Activated CD4-positive, CD25-positive, alpha-beta regulatory T cell treated with anti-CD3 and anti-CD28 coated beads, Interleukin-2, amount 50 U/mL, for 72 hours (primary cell): ENCODE results near the gene TPRX1.
"Not testable (repeated sequence)": the region's sequence is repeated elsewhere in the genome, so short reads cannot be mapped to it uniquely, and the experiment has no call there.

Source experiments
- DNase-seq: peaks from one replicate; pipeline ENCODE4 v3.0.0; 2021

TPRX1 gene

GRCh38 chr19:47804451-47804850 lies at the start of gene TPRX1:
Gene TPRX1, minus strand, starts transcription at chr19:47804551. Its CDS starts 12 bp downstream, at chr19:47804539.
- not testable (repeated sequence) for DNase-seq

GRCh38 chr19:47853003-47853402 lies 48.7 kb upstream of the TPRX1 start:
- DNase-seq, result no peak

GRCh38 chr19:47848823-47849473 lies 44.6 kb upstream of the TPRX1 start:
- peak; percentile 40 for DNase-seq

GRCh38 chr19:47848425-47848822 lies 44.1 kb upstream of the TPRX1 start:
- DNase-seq, result no peak

- DNase-seq, result no peak
Observed at GRCh38 chr19:47842941-47843340, 38.6 kb upstream of the TPRX1 start.

- no peak for DNase-seq
Observed at GRCh38 chr19:47839913-47840312, 35.6 kb upstream of the TPRX1 start.

GRCh38 chr19:47839411-47839810 lies 35.1 kb upstream of the TPRX1 start:
- DNase-seq, result no peak

- no peak for DNase-seq
Observed at GRCh38 chr19:47836038-47836437, 31.7 kb upstream of the TPRX1 start.

GRCh38 chr19:47832723-47833122 lies 28.4 kb upstream of the TPRX1 start:
- no peak for DNase-seq

GRCh38 chr19:47826800-47827199 lies 22.4 kb upstream of the TPRX1 start:
- DNase-seq, result no peak

GRCh38 chr19:47824396-47824795 lies 20.0 kb upstream of the TPRX1 start:
- DNase-seq, result no peak

GRCh38 chr19:47821460-47822020 lies 17.2 kb upstream of the TPRX1 start, which contains the start of gene CRX:
Gene CRX, plus strand, starts transcription at chr19:47821937. Its CDS starts 12,507 bp downstream, at chr19:47834444.
- DNase-seq, result no peak

GRCh38 chr19:47820410-47820809 lies 16.1 kb upstream of the TPRX1 start:
- no peak for DNase-seq

- DNase-seq, result no peak
Observed at GRCh38 chr19:47819858-47820257, 15.5 kb upstream of the TPRX1 start.

GRCh38 chr19:47818221-47818620 lies 13.9 kb upstream of the TPRX1 start:
- DNase-seq, result not testable (repeated sequence)

- DNase-seq, result not testable (repeated sequence)
Observed at GRCh38 chr19:47816270-47816669, 11.9 kb upstream of the TPRX1 start.

GRCh38 chr19:47813995-47814328 lies 9.6 kb upstream of the TPRX1 start:
- no peak for DNase-seq

- peak; percentile 86 for DNase-seq
Observed at GRCh38 chr19:47813304-47813994, 9.1 kb upstream of the TPRX1 start.

GRCh38 chr19:47806435-47806834 lies 2.1 kb upstream of the TPRX1 start:
- no peak for DNase-seq

- no peak for DNase-seq
Observed at GRCh38 chr19:47805313-47805712, 962 bp upstream of the TPRX1 start.

- DNase-seq, result not testable (repeated sequence)
Observed at GRCh38 chr19:47803671-47804070, 680 bp downstream of the TPRX1 start.

GRCh38 chr19:47803148-47803547 lies 1.2 kb downstream of the TPRX1 start:
- not testable (repeated sequence) for DNase-seq

GRCh38 chr19:47802521-47803043 lies 1.8 kb downstream of the TPRX1 start:
- no peak for DNase-seq

GRCh38 chr19:47801270-47801669 lies 3.1 kb downstream of the TPRX1 start:
- DNase-seq, result no peak
